Neutrophil (primary cell): ENCODE data around the gene SULT6B1.

Experiments
- H3K27ac ChIP-seq: fragments of 200-600 bp; sonication (generic); 2 replicates; pipeline ENCODE4 v1.5.1; 2016; ENCODE audit warnings: mild to moderate bottlenecking, moderate library complexity
- H3K27me3 ChIP-seq: fragments of 200-600 bp; sonication (generic); 2 replicates; pipeline ENCODE4 v1.6.0; 2016; ENCODE audit warnings: mild to moderate bottlenecking
- H3K36me3 ChIP-seq: fragments of 200-600 bp; sonication (generic); 2 replicates; pipeline ENCODE4 v1.5.1; 2017
- H3K4me1 ChIP-seq, 2 experiments: fragments of 200-600 bp in 1 of 2; sonication (generic) in 1 of 2; 1 replicate in 1 of 2; 2 replicates in 1 of 2; pipeline versions ENCODE4 v1.5.1 to v1.6.1; 2013 to 2016; ENCODE audit warnings: low read depth in 1 of 2, low read length in 1 of 2, mild to moderate bottlenecking in 1 of 2, moderate library complexity in 1 of 2; ENCODE audit not compliant: control insufficient read depth in 1 of 2, insufficient read depth in 1 of 2
- H3K4me3 ChIP-seq, 2 experiments: fragments of 200-600 bp in 1 of 2; sonication (generic) in 1 of 2; 1 replicate in 1 of 2; 2 replicates in 1 of 2; pipeline ENCODE4 v1.5.1; 2013 to 2016; ENCODE audit warnings: low read depth in 1 of 2, low read length in 1 of 2, mild to moderate bottlenecking in 1 of 2, moderate library complexity in 1 of 2
- H3K9me3 ChIP-seq: fragments of 200-600 bp; sonication (generic); 2 replicates; pipeline ENCODE4 v1.5.1; 2016
- CTCF ChIP-seq: fragments of 200-600 bp; sonication (generic); IDR thresholded peaks from 2 replicates; pipeline ENCODE4 v1.5.1; 2016; ENCODE audit warnings: antibody characterized with exemption

Gene SULT6B1

DNA sequence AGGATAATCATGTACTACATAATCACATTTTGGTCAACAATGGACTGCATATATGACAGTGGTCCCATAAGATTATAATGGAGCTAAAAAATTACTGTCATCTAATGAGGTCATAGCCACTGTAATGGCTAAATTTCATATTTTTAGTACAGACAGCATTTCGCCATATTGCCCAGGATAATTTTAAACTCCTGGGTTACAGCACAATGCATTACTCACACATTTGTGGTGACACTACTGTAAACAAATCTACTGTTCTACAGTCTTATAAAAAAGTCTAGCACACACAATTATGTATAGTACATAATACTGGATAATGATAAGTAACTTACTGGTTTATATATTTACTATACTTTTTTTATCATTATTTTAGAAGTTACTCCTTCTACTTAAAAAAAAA, 44.5 kb downstream of the SULT6B1 start:
- Histone ChIP-seq H3K27ac (peak overlapping the region; percentile 60), H3K36me3 (peaks cover 67% of the 10 kb centered on the region), H3K9me3 (no peaks in the 10 kb centered on the region), H3K4me3 (no peak overlapping the region), H3K4me1 (peaks cover 50 to 56% of the 10 kb centered on the region in 2 experiments), H3K27me3 (no peaks in the 10 kb centered on the region)
- TF ChIP-seq CTCF, result no peak

GRCh38 chr2:37142546-37142945, 45.9 kb downstream of the SULT6B1 start:
- no peak for TF ChIP-seq CTCF
- Histone ChIP-seq H3K4me1 (peaks cover 36 to 47% of the 10 kb centered on the region in 2 experiments), H3K4me3 (no peak overlapping the region), H3K27ac (no peak overlapping the region), H3K36me3 (peaks cover 70% of the 10 kb centered on the region), H3K27me3 (no peaks in the 10 kb centered on the region), H3K9me3 (no peaks in the 10 kb centered on the region)

DNA sequence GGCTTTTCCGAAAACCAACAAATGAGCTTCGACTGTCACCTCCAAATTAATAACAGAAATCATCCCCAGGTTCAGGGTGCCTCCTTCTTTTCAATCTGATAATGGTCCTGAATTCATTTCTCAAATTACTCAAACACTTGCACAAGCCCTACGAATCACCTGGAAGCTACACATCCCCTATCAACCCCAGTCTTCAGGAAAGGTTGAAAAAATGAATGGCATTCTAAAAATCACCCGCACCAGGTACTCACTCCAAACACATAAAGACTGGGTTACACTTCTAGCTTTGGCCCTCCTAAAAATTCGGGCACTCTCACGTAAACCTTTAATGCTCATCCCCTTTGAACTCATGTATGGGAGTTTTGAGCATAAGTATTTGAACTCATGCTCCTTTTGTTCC, 55.6 kb downstream of the SULT6B1 start:
- Histone ChIP-seq H3K9me3 (no peaks in the 10 kb centered on the region), H3K27me3 (no peaks in the 10 kb centered on the region), H3K4me1 (no peaks in the 10 kb centered on the region), H3K36me3 (peaks cover 100% of the 10 kb centered on the region), H3K27ac (no peak overlapping the region), H3K4me3 (no peak overlapping the region)
- TF ChIP-seq CTCF, result no peak

GRCh38 chr2:37125416-37125815, 63.1 kb downstream of the SULT6B1 start:
- no peak overlapping the region for H3K4me3 ChIP-seq
- peaks cover 95% of the 10 kb centered on the region for H3K36me3 ChIP-seq
- TF ChIP-seq CTCF, result no peak
- H3K9me3 ChIP-seq, result no peaks in the 10 kb centered on the region
- no peak overlapping the region for H3K27ac ChIP-seq
- H3K4me1 ChIP-seq, result no peaks in the 10 kb centered on the region
- H3K27me3 ChIP-seq, result no peaks in the 10 kb centered on the region

- Histone ChIP-seq H3K36me3 (peaks cover 87% of the 10 kb centered on the region), H3K4me1 (no peaks in the 10 kb centered on the region), H3K27me3 (no peaks in the 10 kb centered on the region), H3K9me3 (no peaks in the 10 kb centered on the region), H3K27ac (peak overlapping the region; percentile 25), H3K4me3 (no peak overlapping the region)
- TF ChIP-seq CTCF, result no peak
These were observed 69.3 kb downstream of the SULT6B1 start for GRCh38 chr2:37119157-37119556.
